Kasumi-1 (cell line): ENCODE results near the gene SNAPIN.

Source experiments
- DNase-seq, 2 experiments: peaks; one replicate each; lab custom pipeline; 2025; lab: John Stamatoyannopoulos, UW

SNAPIN gene

GRCh38 chr1:153678519-153679336 is 20.2 kb downstream of the SNAPIN start, which contains the start of gene NPR1:
Gene NPR1 (plus strand): TSS chr1:153678688. CDS start chr1:153679109, 421 bp downstream.
- DNase-seq, result peak in 1 of 2 experiments; percentile 26

- no peak for DNase-seq
These were observed 21.0 kb downstream of the SNAPIN start for GRCh38 chr1:153679337-153680119.

- no peak for DNase-seq
These were observed 21.6 kb downstream of the SNAPIN start for GRCh38 chr1:153680120-153680403.

- no peak for DNase-seq
These were observed 24.2 kb downstream of the SNAPIN start for GRCh38 chr1:153682730-153683129.

- no peak for DNase-seq
These were observed 25.4 kb downstream of the SNAPIN start for GRCh38 chr1:153683854-153684253.

- DNase-seq, result no peak
These were observed 26.4 kb downstream of the SNAPIN start for GRCh38 chr1:153684892-153685291.

- DNase-seq, result no peak
These were observed 27.2 kb downstream of the SNAPIN start for GRCh38 chr1:153685544-153686340.

GRCh38 chr1:153687346-153688125 is 29.0 kb downstream of the SNAPIN start:
- DNase-seq, result no peak

GRCh38 chr1:153688276-153688675 is 29.8 kb downstream of the SNAPIN start:
- no peak for DNase-seq

- no peak for DNase-seq
These were observed 30.3 kb downstream of the SNAPIN start for GRCh38 chr1:153688736-153689328.

- DNase-seq, result no peak
These were observed 35.0 kb downstream of the SNAPIN start for GRCh38 chr1:153693466-153693865.

- no peak for DNase-seq
These were observed 38.2 kb downstream of the SNAPIN start for GRCh38 chr1:153696741-153697140.

- DNase-seq, result no peak
These were observed 38.9 kb downstream of the SNAPIN start for GRCh38 chr1:153697191-153698019.

- DNase-seq, result no peak
These were observed 39.8 kb downstream of the SNAPIN start for GRCh38 chr1:153698020-153698922.

GRCh38 chr1:153698923-153699714 is 40.6 kb downstream of the SNAPIN start:
- DNase-seq, result no peak

GRCh38 chr1:153699768-153700167 is 41.3 kb downstream of the SNAPIN start:
- no peak for DNase-seq

- DNase-seq, result no peak
These were observed 47.0 kb downstream of the SNAPIN start for GRCh38 chr1:153705484-153705883.

GRCh38 chr1:153711026-153711425 is 52.5 kb downstream of the SNAPIN start:
- no peak for DNase-seq
